ENCODE data around the gene FAM110A. TPM values are rescaled to one million over a fixed set of nuclear protein-coding genes. Genes with fewer than 3 reads are reported as not detected.

The FAM110A gene
- total RNA-seq, 2 experiments from 2014 or later = 16.2 to 28.2 TPM

GRCh38 chr20:854601-855000 lies 21.1 kb downstream of the FAM110A start:
- no peak for TF ChIP-seq CTCF (conservative IDR thresholded peaks at IDR 0.05; ENCODE audit: low read length)
- TF ChIP-seq EZH2phosphoT487 (IDR thresholded peaks at IDR 0.05; ENCODE audit: borderline replicate concordance, low read depth, low read length) = no peak
- no peak overlapping the region for H3K4me2 ChIP-seq (ENCODE audit: low read length)

GRCh38 chr20:855466-856360 lies 22.2 kb downstream of the FAM110A start:
- H3K4me2 ChIP-seq (ENCODE audit: low read length) = no peak overlapping the region
- H3K36me3 ChIP-seq (ENCODE audit: insufficient read depth, low read length) = no peaks in the 10 kb centered on the region
- no peak overlapping the region for H3K27ac ChIP-seq (ENCODE audit: low read depth, low read length, poor library complexity, severe bottlenecking)
- BruUV-seq (replicated peaks) = no TSS peak
- no peak overlapping the region for H2AFZ ChIP-seq (ENCODE audit: low read length)
- no peaks in the 10 kb centered on the region for H4K20me1 ChIP-seq (ENCODE audit: insufficient read depth, low read length)
- TF ChIP-seq CTCF (conservative IDR thresholded peaks at IDR 0.05; ENCODE audit: low read length) (no peak), EZH2phosphoT487 (IDR thresholded peaks at IDR 0.05; ENCODE audit: borderline replicate concordance, low read depth, low read length) (no peak)
- H3K79me2 ChIP-seq (ENCODE audit: insufficient read depth, low read depth, low read length) = no peaks in the 10 kb centered on the region
- no peak for DNase-seq (ENCODE audit: low spot score)
- H3K9me2 ChIP-seq (ENCODE audit: insufficient read depth, low read length) = no peaks in the 10 kb centered on the region
- ChIA-PET POLR2A (interaction anchor here (0.9 kb wide), 1 partner anchor 31 kb away, joined by 3 read pairs; no protein-coding TSS in a partner anchor), CTCF (ENCODE audit: unreplicated experiment) (no interaction called here)
- no peak overlapping the region for H3K4me3 ChIP-seq (ENCODE audit: low read depth, low read length, poor library complexity, severe bottlenecking)
- peaks cover 10% of the 10 kb centered on the region for H3K4me1 ChIP-seq (ENCODE audit: insufficient read depth, low read length, poor library complexity, severe bottlenecking)
- intact Hi-C loops (cut with micrococcal nuclease; ENCODE audit: unreplicated experiment) = no loop called here
- no peaks in the 10 kb centered on the region for H3K9me3 ChIP-seq (ENCODE audit: low read length)

More at GRCh38 chr20:854601-855000, 21.1 kb downstream of the FAM110A start:
- Histone ChIP-seq H2AFZ (ENCODE audit: low read length) (no peak overlapping the region), H3K27ac (ENCODE audit: low read depth, low read length, poor library complexity, severe bottlenecking) (no peak overlapping the region), H3K79me2 (ENCODE audit: insufficient read depth, low read depth, low read length) (no peaks in the 10 kb centered on the region), H3K9me2 (ENCODE audit: insufficient read depth, low read length) (no peaks in the 10 kb centered on the region), H3K4me3 (ENCODE audit: low read depth, low read length, poor library complexity, severe bottlenecking) (no peak overlapping the region), H3K4me1 (ENCODE audit: insufficient read depth, low read length, poor library complexity, severe bottlenecking) (peaks cover 14% of the 10 kb centered on the region), H3K36me3 (ENCODE audit: insufficient read depth, low read length) (no peaks in the 10 kb centered on the region; the same call in 1 of the 2 replicates), H4K20me1 (ENCODE audit: insufficient read depth, low read length) (no peaks in the 10 kb centered on the region), H3K9me3 (ENCODE audit: low read length) (no peaks in the 10 kb centered on the region)
- ChIA-PET CTCF (ENCODE audit: unreplicated experiment) (no interaction called here), POLR2A (interaction anchor here (0.9 kb wide), 1 partner anchor 30 kb away, joined by 3 read pairs; no protein-coding TSS in a partner anchor)
- DNase-seq (ENCODE audit: low spot score) = no peak
- BruUV-seq (replicated peaks) = no TSS peak
- intact Hi-C loops (cut with micrococcal nuclease; ENCODE audit: unreplicated experiment) = no loop called here

GRCh38 chr20:856361-856775 lies 22.9 kb downstream of the FAM110A start:
- H3K4me2 ChIP-seq (ENCODE audit: low read length) = no peak overlapping the region
- H3K36me3 ChIP-seq (ENCODE audit: insufficient read depth, low read length) = no peaks in the 10 kb centered on the region
- no peaks in the 10 kb centered on the region for H3K9me2 ChIP-seq (ENCODE audit: insufficient read depth, low read length)
- ChIA-PET CTCF (ENCODE audit: unreplicated experiment) (no interaction called here), POLR2A (no interaction called here)
- intact Hi-C loops (cut with micrococcal nuclease; ENCODE audit: unreplicated experiment) = no loop called here
- H3K27ac ChIP-seq (ENCODE audit: low read depth, low read length, poor library complexity, severe bottlenecking) = no peak overlapping the region
- H4K20me1 ChIP-seq (ENCODE audit: insufficient read depth, low read length) = no peaks in the 10 kb centered on the region
- peaks cover 6% of the 10 kb centered on the region for H3K4me1 ChIP-seq (ENCODE audit: insufficient read depth, low read length, poor library complexity, severe bottlenecking)
- H3K79me2 ChIP-seq (ENCODE audit: insufficient read depth, low read depth, low read length) = no peaks in the 10 kb centered on the region
- H2AFZ ChIP-seq (ENCODE audit: low read length) = no peak overlapping the region
- TF ChIP-seq EZH2phosphoT487 (IDR thresholded peaks at IDR 0.05; ENCODE audit: borderline replicate concordance, low read depth, low read length) = no peak
- no peak for TF ChIP-seq CTCF (conservative IDR thresholded peaks at IDR 0.05; ENCODE audit: low read length)
- no TSS peak for BruUV-seq (replicated peaks)
- no peak for DNase-seq (ENCODE audit: low spot score)
- H3K4me3 ChIP-seq (ENCODE audit: low read depth, low read length, poor library complexity, severe bottlenecking) = no peak overlapping the region
- no peaks in the 10 kb centered on the region for H3K9me3 ChIP-seq (ENCODE audit: low read length)
